Astrocyte of the cerebellum (primary cell): ENCODE results near the gene ZNF800.

ENCODE experiments used
- DNase-seq: peaks from one replicate; pipeline ENCODE4 v3.0.0-alpha.2; 2011; ENCODE audit warnings: low read depth
- H3K4me3 ChIP-seq: 2 replicates; pipeline ENCODE4 v1.5.1; 2011; ENCODE audit warnings: mild to moderate bottlenecking, low read depth, low read length, moderate library complexity
- CTCF ChIP-seq: IDR thresholded peaks from 2 replicates; pipeline ENCODE4 v1.5.1; 2012; ENCODE audit warnings: low read length, low read depth, moderate library complexity, mild to moderate bottlenecking; ENCODE audit errors: missing control alignments
- in situ Hi-C: cut with HindIII; loops from 2 replicates; pipeline ENCODE4 v1.10.0; 2017; ENCODE audit warnings: low sequenced_read_pairs

Gene ZNF800

GRCh38 chr7:127391591-127392181 is 822 bp downstream of the ZNF800 start:
- in situ Hi-C loops: no loop called here
- TF ChIP-seq CTCF: no peak
- no peak for DNase-seq
- H3K4me3 ChIP-seq: peak overlapping the region; percentile 89

DNA sequence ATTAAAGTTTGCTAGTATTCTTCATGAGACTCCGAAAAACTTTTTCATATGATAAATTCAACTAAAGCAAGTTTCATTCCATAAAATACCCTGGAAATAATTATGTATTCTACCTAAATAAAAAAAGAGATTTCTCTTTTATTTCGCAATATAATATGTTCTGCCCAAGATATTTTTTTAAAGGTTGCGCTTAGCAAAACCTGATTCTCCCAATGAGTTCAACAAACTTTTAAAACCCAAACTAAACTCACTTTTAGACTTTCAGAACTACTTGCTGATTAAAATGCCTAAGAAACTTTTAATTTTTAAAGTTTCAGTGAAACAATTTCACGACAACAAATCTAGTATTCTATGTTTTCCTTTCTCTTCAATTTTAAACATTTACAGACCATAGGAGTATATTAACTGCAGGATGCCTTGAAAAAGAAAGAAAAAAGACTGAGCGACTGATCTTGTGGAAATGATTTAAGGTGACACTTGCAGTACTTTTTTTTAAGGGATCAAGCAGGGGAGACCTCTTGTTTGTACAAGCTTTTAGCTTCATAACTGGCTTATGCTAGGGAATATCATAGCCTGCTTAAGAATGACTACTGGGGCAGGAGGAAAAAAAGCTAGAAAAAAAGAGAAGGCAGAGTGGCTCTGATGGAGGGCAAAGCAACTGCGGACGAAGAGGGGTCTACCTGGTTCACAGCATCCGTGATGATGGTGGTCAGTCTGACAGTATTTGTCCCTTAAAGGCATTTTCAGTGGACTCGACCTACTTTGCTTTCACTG is 1.5 kb downstream of the ZNF800 start:
- no peak for DNase-seq
- peak overlapping the region; percentile 89 for H3K4me3 ChIP-seq
- in situ Hi-C loops: no loop called here
- no peak for TF ChIP-seq CTCF

DNA sequence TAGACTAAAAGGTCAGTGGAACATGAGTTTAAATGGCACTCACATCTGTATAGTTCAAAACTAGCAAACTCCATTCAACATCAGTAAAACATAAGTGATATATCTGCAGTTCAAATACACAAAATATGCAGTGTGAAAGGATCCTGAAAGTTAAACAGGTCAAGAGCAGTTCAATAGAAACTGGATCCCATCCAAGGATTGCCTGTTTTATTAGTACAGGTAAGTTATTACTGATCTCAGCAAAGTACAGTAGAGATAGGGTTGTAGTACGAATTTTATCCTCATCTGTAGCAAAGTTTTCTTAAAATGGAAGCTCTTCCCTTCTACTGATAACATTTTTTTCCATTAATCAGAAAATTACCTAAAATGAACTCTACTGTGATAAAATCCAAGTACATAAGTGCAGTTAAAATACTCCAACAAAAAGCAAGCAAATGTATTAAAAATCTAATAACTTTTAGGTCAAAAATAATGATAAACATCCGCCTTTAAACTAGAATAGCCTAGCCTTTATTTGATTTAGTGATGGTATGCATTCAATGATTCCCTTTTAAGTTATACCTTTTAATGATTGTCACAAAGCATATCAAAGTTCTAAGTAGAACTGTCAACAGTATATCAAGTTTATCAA is 2.2 kb downstream of the ZNF800 start:
- in situ Hi-C loops: no loop called here
- H3K4me3 ChIP-seq: no peak overlapping the region
- DNase-seq: no peak
- TF ChIP-seq CTCF: no peak

DNA sequence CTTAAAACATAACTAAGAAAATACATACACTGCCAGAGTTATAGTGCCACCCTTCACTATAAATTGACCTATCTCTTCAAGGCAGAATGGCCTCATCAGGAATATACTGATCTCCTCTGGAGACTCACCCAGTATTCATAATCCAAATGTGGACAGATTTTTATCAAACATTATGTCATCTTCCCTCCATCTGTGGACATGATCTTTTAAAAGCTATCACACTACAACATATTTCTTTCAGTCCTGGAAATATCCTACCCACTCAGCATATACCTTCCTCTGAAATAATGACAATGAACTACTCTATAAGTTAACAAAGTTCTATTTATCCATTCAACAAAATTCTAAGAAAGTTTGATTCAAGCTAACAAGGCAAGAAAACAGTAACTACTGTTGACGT is 3.2 kb downstream of the ZNF800 start:
- H3K4me3 ChIP-seq: no peak overlapping the region
- no peak for DNase-seq
- TF ChIP-seq CTCF: no peak
- in situ Hi-C loops: no loop called here

DNA sequence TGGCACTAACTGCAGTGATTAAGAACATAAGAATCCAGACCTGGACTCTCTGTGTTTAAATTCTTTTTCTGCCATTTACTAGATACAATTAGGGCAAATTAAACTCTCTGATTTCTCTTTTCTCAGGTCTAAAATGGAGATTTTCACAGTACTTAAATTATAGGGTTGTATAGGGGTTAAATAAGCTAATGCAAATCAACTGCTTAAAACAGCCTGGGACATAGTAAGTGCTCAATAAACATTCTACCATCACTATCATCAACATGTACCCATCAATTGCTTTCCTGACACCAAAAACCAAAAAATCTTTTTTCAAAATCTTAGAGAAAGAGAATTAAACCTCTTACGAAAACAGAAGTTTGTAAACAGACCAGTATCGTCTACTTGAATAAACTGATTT is 4.5 kb downstream of the ZNF800 start:
- DNase-seq: no peak
- no peak overlapping the region for H3K4me3 ChIP-seq
- TF ChIP-seq CTCF: no peak
- in situ Hi-C loops: no loop called here

GRCh38 chr7:127383123-127383835 is 9.2 kb downstream of the ZNF800 start:
- no peak for DNase-seq
- no peak overlapping the region for H3K4me3 ChIP-seq
- in situ Hi-C loops: no loop called here
- TF ChIP-seq CTCF: no peak
